CD8-positive, alpha-beta memory T cell (primary cell): Measurements from ENCODE around the gene FBRSL1. TPM values are rescaled to one million over a fixed set of nuclear protein-coding genes. Genes with fewer than 3 reads are reported as not detected.
"Not testable (repeated sequence)": the region's sequence is repeated elsewhere in the genome, so short reads cannot be mapped to it uniquely, and the experiment has no call there.

Experiments
- CTCF ChIA-PET: fragments of 350-600 bp; sonication (Branson Sonifier 250); formaldehyde crosslinking; loops from one replicate; lab custom pipeline; 2021; ENCODE audit warnings: antibody characterized with exemption; lab: Charles Lee
- POLR2A ChIA-PET: fragments of 350-600 bp; sonication (Branson Sonifier 250); formaldehyde crosslinking; loops from one replicate; lab custom pipeline; 2021; ENCODE audit warnings: antibody characterized with exemption; lab: Charles Lee
- DNase-seq, 5 donors: peaks; one replicate each; pipeline versions ENCODE4 v3.0.0 to v3.0.0-alpha.2; 2020 to 2022; ENCODE audit warnings: mixed read lengths in 1 of 5
- H3K27ac ChIP-seq: one replicate; pipeline ENCODE4 v1.7.0; 2013; ENCODE audit warnings: low read depth, mild to moderate bottlenecking, low read length, moderate library complexity
- H3K27me3 ChIP-seq: 2 replicates; pipeline ENCODE4 v1.7.0; 2013; ENCODE audit warnings: low read length, mild to moderate bottlenecking; ENCODE audit not compliant: insufficient read depth, poor library complexity, severe bottlenecking
- H3K36me3 ChIP-seq: 2 replicates; pipeline ENCODE4 v1.7.0; 2013; ENCODE audit warnings: mild to moderate bottlenecking, low read length, moderate library complexity; ENCODE audit not compliant: insufficient read depth
- H3K4me1 ChIP-seq: 2 replicates; pipeline ENCODE4 v1.7.0; 2013; ENCODE audit warnings: mild to moderate bottlenecking, low read length, moderate library complexity; ENCODE audit not compliant: insufficient read depth
- H3K4me3 ChIP-seq: 2 replicates; pipeline ENCODE4 v1.7.0; 2013; ENCODE audit warnings: mild to moderate bottlenecking, low read length
- H3K9me3 ChIP-seq: 2 replicates; pipeline ENCODE4 v1.7.0; 2013; ENCODE audit warnings: mild to moderate bottlenecking, low read length
- H3K27ac Mint-ChIP-seq, 8 donors: one replicate each; pipeline ENCODE4 v1.8.0; 2020 to 2021; ENCODE audit warnings: mixed read lengths in 8 of 8, mild to moderate bottlenecking in 6 of 8, inconsistent platforms in 3 of 8, moderate library complexity in 3 of 8
- H3K27me3 Mint-ChIP-seq, 2 donors: one replicate each; pipeline ENCODE4 v1.8.0; 2020 to 2021; ENCODE audit warnings: mixed read lengths in 2 of 2, mild to moderate bottlenecking in 1 of 2, moderate library complexity in 1 of 2
- H3K36me3 Mint-ChIP-seq, 3 donors: one replicate each; pipeline ENCODE4 v1.8.0; 2020 to 2021; ENCODE audit warnings: mixed read lengths in 3 of 3, inconsistent platforms in 1 of 3, mild to moderate bottlenecking in 1 of 3
- H3K4me1 Mint-ChIP-seq, 3 donors: one replicate each; pipeline ENCODE4 v1.8.0; 2020 to 2021; ENCODE audit warnings: mixed read lengths in 3 of 3, inconsistent platforms in 1 of 3, mild to moderate bottlenecking in 1 of 3
- H3K4me3 Mint-ChIP-seq, 7 donors: one replicate each; pipeline ENCODE4 v1.8.0; 2020 to 2021; ENCODE audit warnings: mixed read lengths in 7 of 7, mild to moderate bottlenecking in 6 of 7, moderate library complexity in 4 of 7, inconsistent platforms in 2 of 7
- H3K9me3 Mint-ChIP-seq, 5 donors: one replicate each; pipeline ENCODE4 v1.8.0; 2020 to 2022; ENCODE audit warnings: mixed read lengths in 5 of 5, mild to moderate bottlenecking in 3 of 5, moderate library complexity in 2 of 5, inconsistent platforms in 1 of 5
- polyA plus RNA-seq: library from polyadenylated mRNA; unstranded; fragments of 300-500 nt; fragmentation: Illumina TruSeq; gene quantifications from one replicate; pipeline ENCODE4 v1.2.3, GENCODE V29; 2021
- total RNA-seq, 2 experiments: library from RNA; stranded (reverse); gene quantifications; one replicate each; pipeline ENCODE4 v1.2.3, GENCODE V29; 2021

The FBRSL1 gene
- total RNA-seq (10 to 100 TPM; 58.1 to 62.1 TPM), polyA plus RNA-seq (1.4 TPM)

DNA sequence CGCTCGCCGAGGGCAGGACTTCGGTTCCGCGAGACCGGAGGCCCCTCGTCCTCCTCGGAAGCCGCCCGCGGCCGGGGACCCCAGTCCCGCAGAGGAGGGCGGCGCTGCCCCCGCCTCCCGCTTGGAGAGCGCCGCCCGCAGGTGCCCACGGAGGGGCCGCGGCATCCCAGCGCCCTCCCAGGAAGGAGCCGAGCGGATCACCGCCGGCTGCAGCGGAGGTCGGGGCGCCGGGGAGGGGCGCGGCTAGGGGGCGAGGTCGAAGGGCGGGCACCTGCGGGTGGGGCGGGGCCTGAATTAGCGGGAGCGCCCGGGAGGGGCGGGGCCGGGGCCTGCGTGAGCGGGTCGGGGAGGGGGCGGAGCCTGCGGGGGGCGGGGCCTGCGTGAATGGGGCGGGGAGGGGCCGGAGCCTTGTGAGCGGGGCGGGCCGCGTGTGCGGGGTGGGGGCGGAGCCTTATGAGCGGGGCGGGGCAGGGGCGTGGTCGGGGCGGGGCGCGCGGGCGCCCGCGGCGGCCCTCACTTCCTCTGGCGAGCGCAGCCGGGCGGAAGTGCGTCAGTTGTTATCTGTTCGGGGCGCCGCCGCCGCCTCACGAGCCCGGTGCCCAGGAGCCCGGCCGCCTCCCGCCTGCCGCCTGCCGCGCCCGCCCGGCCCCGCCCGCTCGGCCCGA lies at the start of gene FBRSL1:
Gene FBRSL1, plus strand, starts transcription at position 550 of the 665 bp plus-strand sequence.
- H3K36me3 ChIP-seq = no peaks in the 10 kb centered on the region
- no peaks in the 10 kb centered on the region for H3K9me3 Mint-ChIP-seq
- peak within 1 kb of the TSS; percentile 80 for H3K27ac ChIP-seq
- peaks cover 54 to 72% (median 63%) of the 10 kb centered on the region in 3 donors for H3K4me1 Mint-ChIP-seq
- DNase-seq = peak; percentile 88 to 95 (median 90)
- ChIA-PET CTCF (interaction anchor here (2.0 kb wide), 1 partner anchor 74 kb away, joined by 6 read pairs; no protein-coding TSS in a partner anchor), POLR2A (interaction anchor here (0.6 kb wide), 1 partner anchor 10 kb away, joined by 3 read pairs; no protein-coding TSS in a partner anchor)
- no peaks in the 10 kb centered on the region for H3K9me3 ChIP-seq
- H3K27me3 ChIP-seq = no peaks in the 10 kb centered on the region
- H3K4me3 Mint-ChIP-seq = peak within 1 kb of the TSS; percentile 83 to 97 (median 91)
- H3K4me1 ChIP-seq = peaks cover 56% of the 10 kb centered on the region
- H3K27ac Mint-ChIP-seq = peak within 1 kb of the TSS; percentile 88 to 99 (median 96)
- peaks cover 0 to 1% of the 10 kb centered on the region in 2 donors for H3K27me3 Mint-ChIP-seq
- peaks cover 0 to 19% (median 0%) of the 10 kb centered on the region in 3 donors for H3K36me3 Mint-ChIP-seq
- H3K4me3 ChIP-seq = peak within 1 kb of the TSS; percentile 88

DNA sequence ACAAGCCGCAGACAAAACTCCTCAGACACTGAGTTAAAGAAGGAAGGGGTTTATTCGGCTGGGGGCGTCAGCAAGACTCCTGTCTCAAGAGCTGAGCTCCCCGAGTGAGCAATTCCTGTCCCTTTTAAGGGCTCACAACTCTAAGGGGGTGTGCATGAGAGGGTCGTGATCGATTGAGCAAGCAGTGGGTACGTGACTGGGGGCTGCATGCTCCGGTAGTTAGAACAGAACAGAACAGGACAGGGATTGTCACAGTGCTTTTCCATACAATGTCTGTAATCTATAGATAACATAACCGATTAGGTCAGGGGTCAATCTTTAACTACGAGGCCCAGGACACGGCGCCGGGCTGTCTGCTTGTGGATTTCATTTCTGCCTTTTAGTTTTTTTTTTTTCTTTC lies 49.5 kb upstream of the FBRSL1 start:
- Mint-ChIP-seq H3K4me1 (peaks cover 32 to 54% (median 37%) of the 10 kb centered on the region in 3 donors), H3K27ac (peak overlapping the region in 2 of 8 donors; percentile 36 to 68)
- POLR2A ChIA-PET, H3K27me3 Mint-ChIP-seq, DNase-seq, H3K36me3 ChIP-seq, H3K27ac ChIP-seq, H3K27me3 ChIP-seq, H3K9me3 Mint-ChIP-seq, H3K9me3 ChIP-seq, H3K4me3 Mint-ChIP-seq, H3K36me3 Mint-ChIP-seq, CTCF ChIA-PET, H3K4me3 ChIP-seq: not testable (repeated sequence)
- peaks cover 57% of the 10 kb centered on the region for H3K4me1 ChIP-seq

DNA sequence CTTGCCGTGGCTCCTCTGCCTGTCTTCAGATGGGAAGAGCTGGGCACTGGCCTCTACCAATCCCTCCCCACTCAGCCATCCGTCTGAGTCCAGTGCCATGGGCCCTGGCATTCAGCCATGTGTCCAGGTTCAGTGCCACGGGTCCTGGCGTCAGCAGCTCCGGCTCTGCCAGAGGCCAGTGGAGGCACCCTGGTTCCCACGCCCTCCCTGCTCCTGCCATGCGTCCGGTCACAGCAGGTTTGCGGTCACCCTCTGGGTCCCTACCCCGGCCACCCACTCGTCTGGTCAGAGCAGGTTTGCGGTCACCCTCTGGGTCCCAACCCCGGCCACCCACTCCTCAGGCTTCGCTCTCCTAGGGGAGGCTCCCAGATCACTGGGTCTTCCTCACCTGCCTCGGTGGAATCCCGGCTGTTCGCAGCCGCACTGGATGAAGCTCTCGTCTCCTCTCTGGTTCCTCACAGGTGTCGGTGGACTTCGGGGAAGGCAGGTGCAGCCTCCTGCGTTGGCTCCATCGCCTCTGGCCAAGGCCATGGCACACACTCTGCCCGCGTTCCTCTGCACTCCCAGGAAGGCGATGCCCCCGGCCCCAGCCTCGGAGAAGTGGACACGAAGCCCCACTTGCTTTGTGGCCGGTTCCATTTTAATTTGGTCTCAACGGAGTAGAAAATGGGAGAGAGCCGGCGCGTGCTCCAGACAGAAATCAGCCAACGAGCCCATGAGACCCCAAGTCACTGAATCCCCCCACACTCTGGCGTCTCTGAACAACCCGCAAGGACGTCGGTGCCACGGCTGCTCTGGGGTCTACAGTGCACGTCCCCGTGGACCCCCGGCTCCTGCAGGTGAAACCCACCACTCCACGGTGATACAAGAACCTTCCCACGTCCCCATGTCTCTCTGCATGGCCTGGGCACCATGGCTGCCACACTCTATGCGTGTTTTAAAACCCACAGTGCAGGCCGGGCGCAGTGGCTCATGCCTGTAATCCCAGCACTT lies 47.8 kb upstream of the FBRSL1 start:
- ChIA-PET POLR2A (no interaction called here), CTCF (interaction anchor here (0.8 to 1.0 kb wide), 2 partner anchors 12 to 27 kb away, joined by 3 to 4 read pairs; no protein-coding TSS in a partner anchor)
- Histone ChIP-seq H3K4me1 (peaks cover 62% of the 10 kb centered on the region), H3K27me3 (no peaks in the 10 kb centered on the region), H3K9me3 (no peaks in the 10 kb centered on the region), H3K27ac (no peak overlapping the region), H3K4me3 (no peak overlapping the region), H3K36me3 (no peaks in the 10 kb centered on the region)
- H3K27me3 Mint-ChIP-seq = peaks cover 0 to 8% of the 10 kb centered on the region in 2 donors
- peaks cover 0 to 2% (median 0%) of the 10 kb centered on the region in 3 donors for H3K36me3 Mint-ChIP-seq
- peak overlapping the region in 3 of 8 donors; percentile 37 to 84 (median 40) for H3K27ac Mint-ChIP-seq
- H3K9me3 Mint-ChIP-seq = peaks cover 0 to 3% (median 0%) of the 10 kb centered on the region in 5 donors
- DNase-seq = no peak
- H3K4me3 Mint-ChIP-seq = peak overlapping the region in 1 of 7 donors; percentile 15
- H3K4me1 Mint-ChIP-seq = peaks cover 38 to 52% (median 42%) of the 10 kb centered on the region in 3 donors

DNA sequence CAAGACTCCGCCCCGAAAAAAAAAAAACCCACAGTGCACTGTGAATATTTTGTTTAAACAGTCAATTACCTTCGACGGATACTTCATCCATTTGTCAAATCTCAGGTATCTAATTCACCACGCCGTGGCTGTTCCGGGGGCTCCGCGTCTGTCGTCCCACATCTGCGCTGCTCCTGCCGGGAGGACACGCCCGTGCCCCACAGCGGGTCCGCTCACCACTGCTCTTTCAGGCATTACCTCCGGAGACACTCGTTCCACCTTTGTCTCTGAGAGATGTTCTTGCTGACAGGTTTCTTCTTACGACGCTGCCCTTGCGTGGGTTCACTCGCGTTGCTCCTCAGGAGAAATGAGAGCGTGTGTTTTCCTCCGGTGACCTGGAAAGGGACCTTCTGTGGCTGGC lies 46.9 kb upstream of the FBRSL1 start:
- no peaks in the 10 kb centered on the region for H3K27me3 ChIP-seq
- peaks cover 0 to 8% of the 10 kb centered on the region in 2 donors for H3K27me3 Mint-ChIP-seq
- DNase-seq = no peak
- H3K4me1 Mint-ChIP-seq = peaks cover 38 to 43% (median 40%) of the 10 kb centered on the region in 3 donors
- no peak overlapping the region for H3K4me3 ChIP-seq
- peak overlapping the region in 2 of 7 donors; percentile 19 to 20 for H3K4me3 Mint-ChIP-seq
- peaks cover 53% of the 10 kb centered on the region for H3K4me1 ChIP-seq
- H3K36me3 Mint-ChIP-seq = peaks cover 0 to 2% (median 0%) of the 10 kb centered on the region in 3 donors
- peak overlapping the region in 7 of 8 donors; percentile 23 to 100 (median 82) for H3K27ac Mint-ChIP-seq
- no peaks in the 10 kb centered on the region for H3K9me3 ChIP-seq
- no peaks in the 10 kb centered on the region for H3K36me3 ChIP-seq
- ChIA-PET CTCF (no interaction called here), POLR2A (no interaction called here)
- H3K9me3 Mint-ChIP-seq = peaks cover 0 to 3% (median 0%) of the 10 kb centered on the region in 5 donors
- H3K27ac ChIP-seq = no peak overlapping the region

DNA sequence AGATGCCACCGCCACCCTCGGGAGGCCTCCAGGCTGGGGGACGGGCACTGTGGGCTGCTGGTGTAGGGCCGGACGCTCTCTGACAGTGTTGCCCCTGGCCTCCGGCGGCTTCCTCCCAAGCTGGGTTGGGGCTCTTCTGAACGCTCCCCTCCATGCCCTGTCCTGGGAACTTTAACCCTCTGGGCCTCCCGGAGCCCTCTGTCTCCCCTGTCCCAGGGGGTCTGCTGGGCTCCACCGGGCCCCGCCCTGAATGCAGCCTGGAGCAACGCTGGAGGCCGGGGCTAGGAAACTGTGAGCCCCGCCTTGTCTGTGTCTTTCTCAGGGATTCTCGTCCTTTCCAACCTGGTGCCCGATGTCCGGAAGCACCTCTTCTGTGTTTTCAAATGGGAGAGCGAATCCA lies 45.7 kb upstream of the FBRSL1 start:
- peaks cover 0 to 2% (median 0%) of the 10 kb centered on the region in 3 donors for H3K36me3 Mint-ChIP-seq
- peaks cover 0 to 3% (median 0%) of the 10 kb centered on the region in 5 donors for H3K9me3 Mint-ChIP-seq
- peak overlapping the region; percentile 97 to 100 (median 99) for H3K27ac Mint-ChIP-seq
- H3K27ac ChIP-seq = peak overlapping the region; percentile 32
- peaks cover 41% of the 10 kb centered on the region for H3K4me1 ChIP-seq
- ChIA-PET CTCF (no interaction called here), POLR2A (no interaction called here)
- no peaks in the 10 kb centered on the region for H3K9me3 ChIP-seq
- H3K4me3 ChIP-seq = peak overlapping the region; percentile 46
- no peaks in the 10 kb centered on the region for H3K27me3 ChIP-seq
- H3K4me1 Mint-ChIP-seq = peaks cover 37 to 42% (median 39%) of the 10 kb centered on the region in 3 donors
- no peaks in the 10 kb centered on the region for H3K36me3 ChIP-seq
- no peak for DNase-seq
- H3K4me3 Mint-ChIP-seq = peak overlapping the region in 6 of 7 donors; percentile 83 to 94 (median 89)
- peaks cover 0 to 8% of the 10 kb centered on the region in 2 donors for H3K27me3 Mint-ChIP-seq

DNA sequence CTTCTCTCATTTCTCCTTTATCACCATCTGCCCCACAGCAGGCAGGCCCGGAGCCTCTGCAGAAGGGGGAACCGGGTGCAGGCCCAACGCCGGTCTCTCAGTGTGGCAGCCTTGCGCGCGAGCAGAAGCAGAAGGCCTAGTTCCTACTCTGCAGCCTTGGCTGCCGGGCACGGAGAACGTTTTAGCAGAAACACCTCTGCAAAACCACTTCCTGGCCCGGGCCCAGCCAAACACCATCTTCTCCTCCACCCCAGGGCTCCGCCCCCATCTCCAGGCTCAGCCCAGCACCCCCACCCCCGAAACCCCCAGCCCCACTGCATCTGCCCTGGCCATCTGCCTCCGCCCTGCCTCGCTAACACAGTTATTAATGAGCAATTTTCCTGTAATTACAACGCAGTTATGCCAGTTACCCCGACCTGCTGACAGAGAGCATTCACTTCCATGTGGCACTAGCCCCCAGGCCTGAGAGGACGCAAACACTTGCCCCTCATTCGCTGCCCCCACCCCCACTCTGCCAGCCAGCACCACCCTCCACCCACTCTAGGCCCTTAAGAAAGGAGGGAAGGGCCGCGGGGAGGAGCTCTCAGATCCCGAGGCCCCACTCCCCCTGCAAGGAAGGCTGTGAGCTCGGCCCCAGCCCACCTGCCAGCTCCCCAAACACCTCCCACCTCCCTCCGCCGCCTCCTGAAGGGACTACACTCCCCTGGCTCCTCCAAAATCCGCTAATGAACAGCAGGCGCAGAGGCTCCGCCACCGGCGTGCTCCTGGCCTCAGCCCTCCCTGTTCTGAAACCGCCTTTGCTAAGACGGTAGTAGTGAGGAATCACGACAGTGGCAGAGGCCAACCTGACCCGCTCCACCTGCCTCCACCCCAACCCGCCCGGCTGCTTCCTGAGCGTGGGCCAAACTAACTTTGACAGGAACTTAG lies 44.7 kb upstream of the FBRSL1 start:
- H3K4me1 ChIP-seq = peaks cover 39% of the 10 kb centered on the region
- H3K27me3 Mint-ChIP-seq = peaks cover 0 to 8% of the 10 kb centered on the region in 2 donors

More for the DNA sequence above, 44.7 kb upstream of the FBRSL1 start:
- H3K4me3 ChIP-seq = peak overlapping the region; percentile 63
- DNase-seq = peak; percentile 58 to 86 (median 79)
- Mint-ChIP-seq H3K4me1 (peaks cover 45 to 47% (median 46%) of the 10 kb centered on the region in 3 donors), H3K9me3 (peaks cover 0 to 3% (median 0%) of the 10 kb centered on the region in 5 donors), H3K36me3 (peaks cover 0 to 2% (median 0%) of the 10 kb centered on the region in 3 donors), H3K27ac (peak overlapping the region; percentile 97 to 100 (median 99)), H3K4me3 (peak overlapping the region; percentile 83 to 94 (median 89))
- peak overlapping the region; percentile 90 for H3K27ac ChIP-seq
- ChIA-PET POLR2A (no interaction called here), CTCF (interaction anchor here (3.6 kb wide), 1 partner anchor 30 kb away, joined by 15 read pairs; no protein-coding TSS in a partner anchor)
- no peaks in the 10 kb centered on the region for H3K9me3 ChIP-seq
- H3K36me3 ChIP-seq = no peaks in the 10 kb centered on the region
- H3K27me3 ChIP-seq = no peaks in the 10 kb centered on the region
